MM.1S (cell line): Measurements from ENCODE around the gene GDI1.

Source experiments
- DNase-seq: peaks from one replicate; pipeline ENCODE4 v3.0.0-alpha.2; 2015
- H2AFZ ChIP-seq: fragments of 300-600 bp; sonication (generic); 2 replicates; pipeline ENCODE4 v1.6.0; 2016; ENCODE audit warnings: antibody characterized with exemption, low read length
- H3F3A ChIP-seq: fragments of 300-600 bp; sonication (generic); 2 replicates; pipeline ENCODE4 v1.6.1; 2016; ENCODE audit warnings: mild to moderate bottlenecking, antibody characterized with exemption, low read length, moderate library complexity, mixed read lengths; ENCODE audit not compliant: insufficient read depth
- H3K27ac ChIP-seq: fragments of 300-600 bp; sonication (generic); 2 replicates; pipeline ENCODE4 v1.5.1; 2016; ENCODE audit warnings: mild to moderate bottlenecking, low read length
- H3K27me3 ChIP-seq: fragments of 300-600 bp; sonication (generic); replicated peaks from 2 replicates; pipeline ENCODE4 v1.6.0; 2016; ENCODE audit warnings: low read length; ENCODE audit not compliant: insufficient read depth
- H3K36me3 ChIP-seq: fragments of 300-600 bp; sonication (generic); replicated peaks from 2 replicates; pipeline ENCODE4 v1.6.1; 2016; ENCODE audit warnings: mild to moderate bottlenecking, low read length, mixed read lengths; ENCODE audit not compliant: insufficient read depth
- H3K4me1 ChIP-seq: fragments of 300-600 bp; sonication (generic); 2 replicates; pipeline ENCODE4 v1.6.1; 2016; ENCODE audit warnings: low read length, mixed read lengths
- H3K4me2 ChIP-seq: fragments of 300-600 bp; sonication (generic); 2 replicates; pipeline ENCODE4 v1.6.0; 2016; ENCODE audit warnings: low read depth, low read length
- H3K4me3 ChIP-seq: fragments of 300-600 bp; sonication (generic); 2 replicates; pipeline ENCODE4 v1.5.1; 2016; ENCODE audit warnings: low read length, mixed read lengths
- H3K79me2 ChIP-seq: fragments of 300-600 bp; sonication (generic); 2 replicates; pipeline ENCODE4 v1.6.1; 2016; ENCODE audit warnings: mixed run types, low read length, mixed read lengths
- H3K9ac ChIP-seq: fragments of 300-600 bp; sonication (generic); 2 replicates; pipeline ENCODE4 v1.6.1; 2016; ENCODE audit warnings: low read length, mixed read lengths
- H3K9me2 ChIP-seq: fragments of 300-600 bp; sonication (generic); replicated peaks from 2 replicates; pipeline ENCODE4 v1.6.1; 2016; ENCODE audit warnings: mild to moderate bottlenecking, low read length, mixed read lengths; ENCODE audit not compliant: insufficient read depth
- H3K9me3 ChIP-seq: fragments of 300-600 bp; sonication (generic); replicated peaks from 2 replicates; pipeline ENCODE4 v1.6.1; 2016; ENCODE audit warnings: mild to moderate bottlenecking, low read length, mixed read lengths; ENCODE audit not compliant: insufficient read depth
- H4K20me1 ChIP-seq: fragments of 300-600 bp; sonication (generic); 2 replicates; pipeline ENCODE4 v1.6.1; 2016; ENCODE audit warnings: mild to moderate bottlenecking, low read length, moderate library complexity, mixed read lengths; ENCODE audit not compliant: insufficient read depth
- EZH2 ChIP-seq: fragments of 300-600 bp; sonication (generic); optimal IDR thresholded peaks from 2 replicates; pipeline ENCODE3; 2017; ENCODE audit warnings: low read depth, mild to moderate bottlenecking, antibody characterized with exemption, low read length, mixed read lengths
- EZH2phosphoT487 ChIP-seq: fragments of 300-600 bp; sonication (generic); IDR thresholded peaks from 2 replicates; pipeline ENCODE4 v1.6.1; 2018; ENCODE audit warnings: antibody characterized with exemption, low read length
- TF ChIP-seq, protein P1 (sequence below): fragments of 300-600 bp; sonication (generic); IDR thresholded peaks from 2 replicates; pipeline ENCODE4 v1.5.1; 2016; ENCODE audit warnings: antibody characterized with exemption, low read length, mixed read lengths

The GDI1 gene

DNA sequence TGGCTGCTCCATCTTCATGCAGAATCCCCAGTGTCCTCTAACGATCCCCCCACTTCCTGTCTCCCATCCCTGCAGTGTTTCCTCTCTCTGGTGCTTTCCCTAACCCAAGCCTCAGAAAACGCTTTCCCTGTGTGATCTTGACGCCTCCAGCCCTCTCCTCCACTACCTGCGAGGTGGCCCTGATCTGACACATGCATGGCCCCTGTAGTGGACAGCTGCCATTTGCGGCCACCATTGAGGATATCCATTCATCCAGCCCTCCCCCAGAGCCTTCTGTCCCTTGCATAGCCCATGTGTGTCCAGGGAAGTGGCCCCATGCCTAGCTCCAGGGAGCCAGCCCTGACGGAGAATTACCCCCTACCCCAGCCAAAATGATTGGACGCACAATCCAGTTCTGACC lies 46.4 kb downstream of the GDI1 start:
- Histone ChIP-seq H3K4me3 (no peak overlapping the region), H4K20me1 (no peaks in the 10 kb centered on the region), H3K9ac (no peak overlapping the region), H3K9me3 (no peaks in the 10 kb centered on the region), H3K36me3 (no peaks in the 10 kb centered on the region; the same call in 1 of the 2 replicates), H3K4me1 (0 out of 2 replicates have a peak, but pooled peaks cover 4% of the 10 kb centered on the region), H2AFZ (no peak overlapping the region), H3F3A (no peaks in the 10 kb centered on the region), H3K4me2 (no peak overlapping the region), H3K79me2 (peaks cover 18% of the 10 kb centered on the region), H3K27me3 (no peaks in the 10 kb centered on the region), H3K9me2 (no peaks in the 10 kb centered on the region), H3K27ac (no peak overlapping the region)
- TF ChIP-seq, protein P1, sequence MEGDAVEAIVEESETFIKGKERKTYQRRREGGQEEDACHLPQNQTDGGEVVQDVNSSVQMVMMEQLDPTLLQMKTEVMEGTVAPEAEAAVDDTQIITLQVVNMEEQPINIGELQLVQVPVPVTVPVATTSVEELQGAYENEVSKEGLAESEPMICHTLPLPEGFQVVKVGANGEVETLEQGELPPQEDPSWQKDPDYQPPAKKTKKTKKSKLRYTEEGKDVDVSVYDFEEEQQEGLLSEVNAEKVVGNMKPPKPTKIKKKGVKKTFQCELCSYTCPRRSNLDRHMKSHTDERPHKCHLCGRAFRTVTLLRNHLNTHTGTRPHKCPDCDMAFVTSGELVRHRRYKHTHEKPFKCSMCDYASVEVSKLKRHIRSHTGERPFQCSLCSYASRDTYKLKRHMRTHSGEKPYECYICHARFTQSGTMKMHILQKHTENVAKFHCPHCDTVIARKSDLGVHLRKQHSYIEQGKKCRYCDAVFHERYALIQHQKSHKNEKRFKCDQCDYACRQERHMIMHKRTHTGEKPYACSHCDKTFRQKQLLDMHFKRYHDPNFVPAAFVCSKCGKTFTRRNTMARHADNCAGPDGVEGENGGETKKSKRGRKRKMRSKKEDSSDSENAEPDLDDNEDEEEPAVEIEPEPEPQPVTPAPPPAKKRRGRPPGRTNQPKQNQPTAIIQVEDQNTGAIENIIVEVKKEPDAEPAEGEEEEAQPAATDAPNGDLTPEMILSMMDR = no peak
- TF ChIP-seq EZH2 (no peak), EZH2phosphoT487 (no peak)
- no peak for DNase-seq

DNA sequence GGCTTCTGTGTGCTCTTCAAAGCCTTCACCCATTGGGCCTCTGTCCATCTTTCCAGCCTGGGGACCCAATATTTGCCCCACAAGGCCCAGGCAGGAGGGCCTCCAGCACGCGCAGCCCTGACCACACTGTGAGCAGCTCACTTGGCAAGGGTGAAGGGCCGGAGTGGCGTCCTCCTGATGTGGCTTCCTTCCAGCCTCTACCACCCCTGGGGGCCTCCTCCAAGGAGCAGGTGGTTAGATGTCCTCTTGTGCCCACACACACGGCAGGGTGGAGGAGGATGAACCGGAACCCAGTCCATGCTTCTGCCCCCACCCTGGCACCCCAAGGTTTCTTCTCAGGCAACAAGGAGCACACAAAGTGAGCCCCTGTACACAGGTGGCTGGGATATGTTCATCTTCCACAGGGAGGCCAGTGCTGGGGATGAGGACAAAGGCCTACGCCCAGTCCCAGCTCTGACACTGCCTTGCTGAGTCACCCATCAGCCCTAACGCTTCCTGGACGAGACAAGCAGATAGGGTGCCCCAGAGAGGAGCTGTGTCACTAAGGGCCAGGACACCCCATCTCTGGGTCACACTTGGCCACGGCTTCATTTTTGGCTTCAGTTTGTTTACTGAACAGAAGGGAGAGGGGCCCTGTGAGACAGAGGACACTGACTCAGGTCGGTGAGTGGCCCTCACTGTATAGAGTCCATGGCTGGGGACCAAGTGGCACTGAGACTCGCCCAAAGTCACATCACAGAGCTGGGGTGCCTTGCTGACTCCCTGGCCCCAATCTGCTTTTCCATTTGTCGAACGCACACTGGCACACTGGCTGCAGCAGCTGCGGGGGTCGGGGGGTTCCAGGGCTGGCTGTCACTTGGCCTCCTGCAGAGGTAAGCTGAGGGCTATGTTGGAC lies 47.5 kb downstream of the GDI1 start:
- peaks cover 27% of the 10 kb centered on the region for H3K79me2 ChIP-seq
- no peak overlapping the region for H3K27ac ChIP-seq
- no peak overlapping the region for H3K4me2 ChIP-seq
- H3K4me3 ChIP-seq = no peak overlapping the region
- H4K20me1 ChIP-seq = no peaks in the 10 kb centered on the region
- H3K36me3 ChIP-seq = no peaks in the 10 kb centered on the region; the same call in 1 of the 2 replicates
- H3K27me3 ChIP-seq = no peaks in the 10 kb centered on the region
- TF ChIP-seq, protein P1 = no peak
- TF ChIP-seq EZH2phosphoT487 (no peak), EZH2 (no peak)
- 0 out of 2 replicates have a peak, but pooled peaks cover 4% of the 10 kb centered on the region for H3K4me1 ChIP-seq
- no peaks in the 10 kb centered on the region for H3K9me2 ChIP-seq
- DNase-seq = no peak
- no peaks in the 10 kb centered on the region for H3K9me3 ChIP-seq
- H2AFZ ChIP-seq = no peak overlapping the region
- H3K9ac ChIP-seq = no peak overlapping the region
- no peaks in the 10 kb centered on the region for H3F3A ChIP-seq

DNA sequence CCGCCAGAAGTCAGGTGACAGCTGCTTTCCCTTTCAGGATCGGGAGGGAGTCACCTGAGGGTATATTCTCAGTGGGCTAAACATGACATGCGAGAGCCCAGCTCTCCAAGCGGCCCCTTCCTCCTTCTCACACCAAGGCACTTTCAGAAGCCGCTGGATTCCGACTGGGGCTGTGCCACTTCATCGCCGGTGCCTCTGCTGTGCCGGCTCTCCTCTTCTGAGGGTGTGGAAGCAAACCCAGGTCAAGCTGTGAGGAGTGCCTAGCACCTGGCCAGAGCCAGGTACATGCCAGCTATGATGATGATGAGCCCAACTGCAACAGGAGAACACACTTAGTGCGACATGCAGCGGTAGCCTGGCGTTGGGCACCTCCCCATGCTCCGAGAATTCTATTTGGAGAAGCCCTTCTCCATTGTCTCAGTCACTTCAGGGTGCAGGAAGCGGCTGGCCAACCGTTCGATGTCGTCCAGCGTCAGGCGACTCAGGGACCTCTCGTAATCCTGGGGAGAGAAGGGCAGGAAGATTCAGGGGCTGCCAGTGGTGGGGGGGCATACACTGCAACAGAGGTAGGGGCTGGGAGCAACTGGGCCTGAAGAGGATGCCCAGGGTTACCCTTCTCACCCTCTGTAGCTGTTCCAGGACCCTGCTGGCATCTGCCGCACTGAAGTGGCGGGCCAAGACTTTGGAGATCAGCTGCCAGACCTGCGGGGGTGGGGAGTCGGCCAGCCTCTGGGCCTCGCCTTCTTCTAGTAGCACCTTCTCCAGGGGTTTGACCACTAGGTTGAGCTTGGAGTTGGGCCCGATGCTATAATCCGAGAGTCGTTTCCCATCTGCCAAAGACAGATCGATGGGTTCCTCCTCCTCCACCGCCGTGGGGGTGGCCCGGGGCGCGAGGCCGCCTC lies 48.4 kb downstream of the GDI1 start:
- Histone ChIP-seq H3K9me2 (no peaks in the 10 kb centered on the region), H3K27me3 (no peaks in the 10 kb centered on the region), H3K36me3 (no peaks in the 10 kb centered on the region; the same call in 1 of the 2 replicates), H2AFZ (no peak overlapping the region), H3K4me3 (peak overlapping the region; percentile 65), H4K20me1 (no peaks in the 10 kb centered on the region), H3K4me2 (peak overlapping the region; percentile 70), H3K9ac (peak overlapping the region; percentile 78; the same call in 1 of the 2 replicates), H3K4me1 (0 out of 2 replicates have a peak, but pooled peaks cover 4% of the 10 kb centered on the region), H3K79me2 (peaks cover 32% of the 10 kb centered on the region), H3K9me3 (no peaks in the 10 kb centered on the region), H3F3A (no peaks in the 10 kb centered on the region), H3K27ac (no peak overlapping the region)
- TF ChIP-seq, protein P1 = no peak
- TF ChIP-seq EZH2phosphoT487 (no peak), EZH2 (no peak)
- DNase-seq = no peak
